ENCODE measurements around the gene SLC25A3.

- TF ChIP-seq CTCF (IDR thresholded peaks at IDR 0.05; ENCODE audit: insufficient read depth, low read length) (no peak), POLR2AphosphoS5 (IDR thresholded peaks at IDR 0.05; ENCODE audit: low read depth) (no peak), SPI1 (IDR thresholded peaks at IDR 0.05; ENCODE audit: borderline replicate concordance, low read depth) (no peak)
These were observed 6.4 kb upstream of the SLC25A3 start for GRCh38 chr12:98587084-98587483.
